ENCODE results near the gene KIFBP.

KIFBP gene

DNA sequence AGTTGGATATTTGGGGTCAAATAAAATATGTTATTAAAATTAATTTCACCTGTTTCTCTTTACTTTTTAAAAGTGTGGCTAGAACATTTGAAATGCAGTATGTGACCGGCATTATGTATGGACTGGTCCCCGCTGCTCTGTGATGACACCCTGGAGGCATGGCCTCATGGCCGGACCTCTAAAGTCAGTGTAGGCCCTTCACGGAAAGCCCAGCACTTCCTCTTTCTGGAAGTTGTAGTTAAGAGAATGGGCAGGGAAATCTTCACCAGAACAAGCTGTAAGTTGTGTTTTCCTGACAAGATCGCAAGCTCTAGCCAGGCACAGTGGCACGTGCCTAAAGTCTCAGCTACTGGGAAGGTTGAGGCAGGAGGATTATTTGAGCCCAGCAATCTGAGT, 61.0 kb downstream of the KIFBP start:
- no peak overlapping the region for H3K4me3 Mint-ChIP-seq
- H3K4me1 Mint-ChIP-seq, result no peaks in the 10 kb centered on the region
- TF ChIP-seq, protein P1, sequence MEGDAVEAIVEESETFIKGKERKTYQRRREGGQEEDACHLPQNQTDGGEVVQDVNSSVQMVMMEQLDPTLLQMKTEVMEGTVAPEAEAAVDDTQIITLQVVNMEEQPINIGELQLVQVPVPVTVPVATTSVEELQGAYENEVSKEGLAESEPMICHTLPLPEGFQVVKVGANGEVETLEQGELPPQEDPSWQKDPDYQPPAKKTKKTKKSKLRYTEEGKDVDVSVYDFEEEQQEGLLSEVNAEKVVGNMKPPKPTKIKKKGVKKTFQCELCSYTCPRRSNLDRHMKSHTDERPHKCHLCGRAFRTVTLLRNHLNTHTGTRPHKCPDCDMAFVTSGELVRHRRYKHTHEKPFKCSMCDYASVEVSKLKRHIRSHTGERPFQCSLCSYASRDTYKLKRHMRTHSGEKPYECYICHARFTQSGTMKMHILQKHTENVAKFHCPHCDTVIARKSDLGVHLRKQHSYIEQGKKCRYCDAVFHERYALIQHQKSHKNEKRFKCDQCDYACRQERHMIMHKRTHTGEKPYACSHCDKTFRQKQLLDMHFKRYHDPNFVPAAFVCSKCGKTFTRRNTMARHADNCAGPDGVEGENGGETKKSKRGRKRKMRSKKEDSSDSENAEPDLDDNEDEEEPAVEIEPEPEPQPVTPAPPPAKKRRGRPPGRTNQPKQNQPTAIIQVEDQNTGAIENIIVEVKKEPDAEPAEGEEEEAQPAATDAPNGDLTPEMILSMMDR (IDR thresholded peaks at IDR 0.05; ENCODE audit: unreplicated experiment in 3 of 3), result no peak
- no peaks in the 10 kb centered on the region for H3K36me3 Mint-ChIP-seq (ENCODE audit: low read depth)
- H3K27ac Mint-ChIP-seq, result no peak overlapping the region
- H3K9me3 Mint-ChIP-seq, result no peaks in the 10 kb centered on the region
- peaks cover 4% of the 10 kb centered on the region for H3K27me3 Mint-ChIP-seq (ENCODE audit: low read depth)

DNA sequence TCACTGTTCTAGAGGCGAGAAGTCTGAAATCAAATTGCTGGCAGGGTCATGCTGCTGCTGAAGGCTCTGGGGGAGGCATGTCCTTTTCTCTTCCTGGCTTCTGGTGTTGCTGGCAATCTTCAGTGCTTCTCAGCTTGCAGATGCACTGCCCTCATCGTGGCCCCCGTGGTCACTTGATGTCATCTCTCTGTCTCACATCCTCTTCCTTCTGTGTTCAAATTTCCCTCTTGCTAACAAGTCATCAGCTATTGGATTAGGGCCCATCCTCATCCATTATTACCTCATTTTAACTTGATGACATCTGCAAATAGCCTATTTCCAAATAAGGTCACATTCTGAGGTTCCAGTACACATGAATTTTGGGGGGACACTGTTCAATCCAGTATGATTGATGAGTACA, 62.7 kb downstream of the KIFBP start:
- Mint-ChIP-seq H3K36me3 (ENCODE audit: low read depth) (no peaks in the 10 kb centered on the region), H3K9me3 (no peaks in the 10 kb centered on the region), H3K4me1 (no peaks in the 10 kb centered on the region), H3K27ac (no peak overlapping the region), H3K27me3 (ENCODE audit: low read depth) (peaks cover 4% of the 10 kb centered on the region), H3K4me3 (no peak overlapping the region)
- TF ChIP-seq, protein P1 (IDR thresholded peaks at IDR 0.05; ENCODE audit: unreplicated experiment in 3 of 3), result no peak

DNA sequence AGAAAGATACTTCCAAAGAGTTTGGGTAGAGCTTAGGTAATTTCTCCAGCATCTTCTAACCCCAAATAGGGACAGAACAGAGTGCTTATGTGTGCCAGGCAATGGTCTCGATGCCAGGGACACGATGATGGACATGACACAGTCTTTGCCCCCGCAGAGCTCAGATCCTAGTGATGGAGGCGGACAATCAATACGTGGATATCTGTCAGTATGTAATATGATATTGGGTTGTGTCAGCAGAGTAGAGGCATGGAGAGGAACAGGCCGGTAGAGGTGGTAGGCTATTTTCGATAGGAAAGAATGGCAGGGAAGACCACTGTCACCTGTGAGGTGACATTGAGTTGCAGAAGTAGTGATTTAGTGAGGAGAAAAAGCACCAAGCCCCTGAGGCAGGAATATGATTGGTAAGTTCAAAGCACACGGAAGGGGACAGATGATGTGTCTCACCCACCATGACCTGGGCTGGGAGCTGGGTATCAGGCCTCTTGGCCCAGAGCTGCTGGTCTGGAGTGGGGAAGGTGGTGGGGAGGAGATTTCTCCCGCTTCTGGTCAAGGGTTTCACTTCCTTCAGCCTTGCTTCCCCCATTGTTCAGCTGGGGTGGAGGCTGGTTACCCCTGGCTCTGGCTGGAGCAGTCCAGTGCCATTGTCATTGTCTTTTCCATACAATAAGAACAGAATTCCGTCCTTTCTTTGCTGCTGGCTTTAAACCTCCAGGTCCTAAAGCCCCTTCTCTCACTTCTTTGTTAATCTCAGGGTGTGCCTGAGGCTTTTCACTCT, 63.3 kb downstream of the KIFBP start:
- no peak overlapping the region for H3K27ac Mint-ChIP-seq
- H3K27me3 Mint-ChIP-seq (ENCODE audit: low read depth), result peaks cover 4% of the 10 kb centered on the region
- H3K9me3 Mint-ChIP-seq, result no peaks in the 10 kb centered on the region
- no peaks in the 10 kb centered on the region for H3K36me3 Mint-ChIP-seq (ENCODE audit: low read depth)
- no peak overlapping the region for H3K4me3 Mint-ChIP-seq
- TF ChIP-seq, protein P1 (IDR thresholded peaks at IDR 0.05; ENCODE audit: unreplicated experiment in 3 of 3), result no peak
- no peaks in the 10 kb centered on the region for H3K4me1 Mint-ChIP-seq

DNA sequence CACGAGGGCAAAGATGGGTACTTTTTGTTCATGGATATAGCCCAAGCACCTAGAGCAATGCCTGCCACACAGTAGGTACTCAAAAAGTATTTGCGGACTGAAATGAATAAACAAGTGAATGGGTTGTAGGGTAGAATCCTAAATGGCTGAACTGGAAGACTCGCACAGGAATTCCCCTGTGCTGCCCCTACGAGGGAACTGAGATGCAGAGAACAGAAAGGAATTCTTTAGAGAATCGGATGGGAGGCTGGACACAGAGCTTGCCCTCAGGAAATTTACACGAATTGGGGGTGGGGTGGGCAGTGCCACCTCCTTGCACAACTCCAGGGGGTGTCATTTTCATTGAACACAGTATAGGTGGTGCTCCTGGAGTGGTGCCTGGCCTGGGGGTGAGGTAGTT, 64.1 kb downstream of the KIFBP start:
- peaks cover 8% of the 10 kb centered on the region for H3K27me3 Mint-ChIP-seq (ENCODE audit: low read depth)
- no peak overlapping the region for H3K4me3 Mint-ChIP-seq
- no peak overlapping the region for H3K27ac Mint-ChIP-seq
- no peaks in the 10 kb centered on the region for H3K9me3 Mint-ChIP-seq
- H3K36me3 Mint-ChIP-seq (ENCODE audit: low read depth), result no peaks in the 10 kb centered on the region
- TF ChIP-seq, protein P1 (IDR thresholded peaks at IDR 0.05; ENCODE audit: unreplicated experiment in 3 of 3), result no peak
- no peaks in the 10 kb centered on the region for H3K4me1 Mint-ChIP-seq

DNA sequence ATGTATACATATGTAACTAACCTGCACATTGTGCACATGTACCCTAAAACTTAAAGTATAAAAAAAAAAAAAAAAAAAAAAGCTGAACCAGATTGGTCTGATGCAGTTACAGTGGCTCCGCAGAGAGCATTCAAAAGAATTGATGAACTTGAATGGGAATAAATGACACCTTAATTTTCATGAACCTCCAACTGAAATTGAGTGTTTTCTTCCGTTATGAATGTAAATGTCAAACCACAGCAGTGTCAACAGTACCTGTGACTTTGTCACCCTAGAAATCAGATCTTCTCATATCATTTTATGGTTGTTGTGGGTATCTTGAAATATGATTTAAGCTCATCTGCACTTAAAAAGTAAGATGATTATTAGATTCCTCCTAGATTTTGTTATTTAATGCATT, 66.6 kb downstream of the KIFBP start:
- H3K4me1 Mint-ChIP-seq, result no peaks in the 10 kb centered on the region
- no peaks in the 10 kb centered on the region for H3K9me3 Mint-ChIP-seq
- no peaks in the 10 kb centered on the region for H3K36me3 Mint-ChIP-seq (ENCODE audit: low read depth)
- H3K27me3 Mint-ChIP-seq (ENCODE audit: low read depth), result peaks cover 8% of the 10 kb centered on the region
- TF ChIP-seq, protein P1 (IDR thresholded peaks at IDR 0.05; ENCODE audit: unreplicated experiment in 3 of 3), result no peak
- H3K27ac Mint-ChIP-seq, result no peak overlapping the region
- H3K4me3 Mint-ChIP-seq, result no peak overlapping the region

DNA sequence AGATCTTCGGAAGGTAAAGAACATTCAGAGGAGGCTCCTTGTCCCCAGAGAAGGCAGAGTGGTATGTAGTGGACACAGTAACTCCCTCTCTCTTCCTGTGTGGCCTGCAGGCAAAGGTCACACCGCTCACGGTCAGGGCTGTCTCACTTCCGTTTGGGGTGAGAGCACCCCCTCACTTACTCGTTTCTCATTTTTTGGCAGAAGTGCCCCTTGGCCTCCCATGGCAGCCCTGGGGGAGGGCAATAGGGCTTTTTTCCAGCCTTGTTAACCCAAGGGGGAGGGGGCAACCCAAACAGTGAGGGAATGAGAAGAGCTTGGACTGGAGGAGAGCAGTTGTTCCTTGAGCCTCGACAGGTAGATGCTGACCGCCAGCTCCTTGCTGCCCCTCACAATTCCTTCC, 67.5 kb downstream of the KIFBP start:
- TF ChIP-seq, protein P1 (IDR thresholded peaks at IDR 0.05; ENCODE audit: unreplicated experiment in 3 of 3), result no peak
- no peaks in the 10 kb centered on the region for H3K4me1 Mint-ChIP-seq
- no peak overlapping the region for H3K4me3 Mint-ChIP-seq
- H3K27me3 Mint-ChIP-seq (ENCODE audit: low read depth), result peaks cover 8% of the 10 kb centered on the region
- no peaks in the 10 kb centered on the region for H3K36me3 Mint-ChIP-seq (ENCODE audit: low read depth)
- no peaks in the 10 kb centered on the region for H3K9me3 Mint-ChIP-seq
- H3K27ac Mint-ChIP-seq, result no peak overlapping the region
